Measurements from ENCODE around the gene KRT2.

Gene KRT2

DNA sequence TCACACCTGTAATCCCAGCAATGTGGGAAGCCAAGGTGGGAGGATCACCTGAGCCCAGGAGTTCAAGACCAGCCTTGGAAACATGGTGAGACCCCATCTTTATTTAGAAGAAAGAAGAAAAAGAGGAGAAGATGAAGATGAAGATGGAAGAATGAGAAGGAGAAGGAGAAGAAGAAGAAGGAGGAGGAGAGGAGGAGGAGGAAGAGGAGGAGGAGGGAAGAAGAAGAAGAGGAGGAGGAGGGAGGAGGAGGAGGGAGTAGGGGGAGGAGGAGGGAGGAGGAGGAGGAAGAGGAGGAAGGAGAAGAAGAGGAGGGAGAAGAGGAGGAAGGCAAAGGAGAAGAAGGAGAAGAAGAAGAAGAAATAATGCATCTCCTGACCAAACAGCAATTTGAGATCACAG is 37.2 kb upstream of the KRT2 start:
- ATAC-seq = no peak

GRCh38 chr12:52688481-52688880 is 36.5 kb upstream of the KRT2 start:
- no peak for TF ChIP-seq RARB (CRISPR knock-in tag; IDR thresholded peaks at IDR 0.05)
- no peak for TF ChIP-seq BACH2 (CRISPR knock-in tag; IDR thresholded peaks at IDR 0.05; ENCODE audit: borderline replicate concordance)
- TF ChIP-seq, protein P1, sequence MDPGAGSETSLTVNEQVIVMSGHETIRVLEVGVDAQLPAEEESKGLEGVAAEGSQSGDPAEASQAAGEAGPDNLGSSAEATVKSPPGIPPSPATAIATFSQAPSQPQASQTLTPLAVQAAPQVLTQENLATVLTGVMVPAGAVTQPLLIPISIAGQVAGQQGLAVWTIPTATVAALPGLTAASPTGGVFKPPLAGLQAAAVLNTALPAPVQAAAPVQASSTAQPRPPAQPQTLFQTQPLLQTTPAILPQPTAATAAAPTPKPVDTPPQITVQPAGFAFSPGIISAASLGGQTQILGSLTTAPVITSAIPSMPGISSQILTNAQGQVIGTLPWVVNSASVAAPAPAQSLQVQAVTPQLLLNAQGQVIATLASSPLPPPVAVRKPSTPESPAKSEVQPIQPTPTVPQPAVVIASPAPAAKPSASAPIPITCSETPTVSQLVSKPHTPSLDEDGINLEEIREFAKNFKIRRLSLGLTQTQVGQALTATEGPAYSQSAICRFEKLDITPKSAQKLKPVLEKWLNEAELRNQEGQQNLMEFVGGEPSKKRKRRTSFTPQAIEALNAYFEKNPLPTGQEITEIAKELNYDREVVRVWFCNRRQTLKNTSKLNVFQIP (CRISPR knock-in tag; IDR thresholded peaks at IDR 0.05; ENCODE audit: borderline replicate concordance, low read depth) = no peak
- TF ChIP-seq ISL1 (CRISPR knock-in tag; IDR thresholded peaks at IDR 0.05) = no peak
- TF ChIP-seq ZFP30 (CRISPR knock-in tag; IDR thresholded peaks at IDR 0.05) = no peak
- no peak for TF ChIP-seq SNAI2 (CRISPR knock-in tag; IDR thresholded peaks at IDR 0.05)
- TF ChIP-seq ZNF70 (CRISPR knock-in tag; IDR thresholded peaks at IDR 0.05) = no peak
- no peak for TF ChIP-seq PPARA (CRISPR knock-in tag; IDR thresholded peaks at IDR 0.05; ENCODE audit: borderline replicate concordance)
- TF ChIP-seq CSDC2 (CRISPR knock-in tag; IDR thresholded peaks at IDR 0.05) = no peak
- TF ChIP-seq TCF4 (CRISPR knock-in tag; IDR thresholded peaks at IDR 0.05; ENCODE audit: borderline replicate concordance) = no peak
- no peak for ATAC-seq

More for the DNA sequence above, 37.2 kb upstream of the KRT2 start:
- TF ChIP-seq ESRRG (CRISPR knock-in tag; IDR thresholded peaks at IDR 0.05) (no peak), ZNF70 (CRISPR knock-in tag; IDR thresholded peaks at IDR 0.05) (no peak), BACH2 (CRISPR knock-in tag; IDR thresholded peaks at IDR 0.05; ENCODE audit: borderline replicate concordance) (no peak), ZFP3 (CRISPR knock-in tag; IDR thresholded peaks at IDR 0.05) (no peak), TCF4 (CRISPR knock-in tag; IDR thresholded peaks at IDR 0.05; ENCODE audit: borderline replicate concordance) (no peak), PPARA (CRISPR knock-in tag; IDR thresholded peaks at IDR 0.05; ENCODE audit: borderline replicate concordance) (no peak), ARNTL (CRISPR knock-in tag; IDR thresholded peaks at IDR 0.05; ENCODE audit: borderline replicate concordance, low read depth) (no peak), CSDC2 (CRISPR knock-in tag; IDR thresholded peaks at IDR 0.05) (no peak), ZNF8 (CRISPR knock-in tag; IDR thresholded peaks at IDR 0.05) (no peak), CREB5 (CRISPR knock-in tag; IDR thresholded peaks at IDR 0.05; ENCODE audit: low read depth) (no peak), SNAI2 (CRISPR knock-in tag; IDR thresholded peaks at IDR 0.05) (no peak), ISL1 (CRISPR knock-in tag; IDR thresholded peaks at IDR 0.05) (no peak), ZC3H10 (CRISPR knock-in tag; IDR thresholded peaks at IDR 0.05) (no peak), GLIS3 (CRISPR knock-in tag; IDR thresholded peaks at IDR 0.05) (no peak), TOX (CRISPR knock-in tag; IDR thresholded peaks at IDR 0.05; ENCODE audit: borderline replicate concordance) (no peak)
- TF ChIP-seq, protein P2, sequence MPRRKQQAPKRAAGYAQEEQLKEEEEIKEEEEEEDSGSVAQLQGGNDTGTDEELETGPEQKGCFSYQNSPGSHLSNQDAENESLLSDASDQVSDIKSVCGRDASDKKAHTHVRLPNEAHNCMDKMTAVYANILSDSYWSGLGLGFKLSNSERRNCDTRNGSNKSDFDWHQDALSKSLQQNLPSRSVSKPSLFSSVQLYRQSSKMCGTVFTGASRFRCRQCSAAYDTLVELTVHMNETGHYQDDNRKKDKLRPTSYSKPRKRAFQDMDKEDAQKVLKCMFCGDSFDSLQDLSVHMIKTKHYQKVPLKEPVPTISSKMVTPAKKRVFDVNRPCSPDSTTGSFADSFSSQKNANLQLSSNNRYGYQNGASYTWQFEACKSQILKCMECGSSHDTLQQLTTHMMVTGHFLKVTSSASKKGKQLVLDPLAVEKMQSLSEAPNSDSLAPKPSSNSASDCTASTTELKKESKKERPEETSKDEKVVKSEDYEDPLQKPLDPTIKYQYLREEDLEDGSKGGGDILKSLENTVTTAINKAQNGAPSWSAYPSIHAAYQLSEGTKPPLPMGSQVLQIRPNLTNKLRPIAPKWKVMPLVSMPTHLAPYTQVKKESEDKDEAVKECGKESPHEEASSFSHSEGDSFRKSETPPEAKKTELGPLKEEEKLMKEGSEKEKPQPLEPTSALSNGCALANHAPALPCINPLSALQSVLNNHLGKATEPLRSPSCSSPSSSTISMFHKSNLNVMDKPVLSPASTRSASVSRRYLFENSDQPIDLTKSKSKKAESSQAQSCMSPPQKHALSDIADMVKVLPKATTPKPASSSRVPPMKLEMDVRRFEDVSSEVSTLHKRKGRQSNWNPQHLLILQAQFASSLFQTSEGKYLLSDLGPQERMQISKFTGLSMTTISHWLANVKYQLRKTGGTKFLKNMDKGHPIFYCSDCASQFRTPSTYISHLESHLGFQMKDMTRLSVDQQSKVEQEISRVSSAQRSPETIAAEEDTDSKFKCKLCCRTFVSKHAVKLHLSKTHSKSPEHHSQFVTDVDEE (CRISPR knock-in tag; IDR thresholded peaks at IDR 0.05) = no peak
- TF ChIP-seq, protein P3, sequence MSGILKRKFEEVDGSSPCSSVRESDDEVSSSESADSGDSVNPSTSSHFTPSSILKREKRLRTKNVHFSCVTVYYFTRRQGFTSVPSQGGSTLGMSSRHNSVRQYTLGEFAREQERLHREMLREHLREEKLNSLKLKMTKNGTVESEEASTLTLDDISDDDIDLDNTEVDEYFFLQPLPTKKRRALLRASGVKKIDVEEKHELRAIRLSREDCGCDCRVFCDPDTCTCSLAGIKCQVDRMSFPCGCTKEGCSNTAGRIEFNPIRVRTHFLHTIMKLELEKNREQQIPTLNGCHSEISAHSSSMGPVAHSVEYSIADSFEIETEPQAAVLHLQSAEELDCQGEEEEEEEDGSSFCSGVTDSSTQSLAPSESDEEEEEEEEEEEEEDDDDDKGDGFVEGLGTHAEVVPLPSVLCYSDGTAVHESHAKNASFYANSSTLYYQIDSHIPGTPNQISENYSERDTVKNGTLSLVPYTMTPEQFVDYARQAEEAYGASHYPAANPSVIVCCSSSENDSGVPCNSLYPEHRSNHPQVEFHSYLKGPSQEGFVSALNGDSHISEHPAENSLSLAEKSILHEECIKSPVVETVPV (CRISPR knock-in tag; IDR thresholded peaks at IDR 0.05) = no peak
- TF ChIP-seq, protein P1 (CRISPR knock-in tag; IDR thresholded peaks at IDR 0.05; ENCODE audit: borderline replicate concordance, low read depth) = no peak
